Fibroblast of pulmonary artery (primary cell): ENCODE measurements around the gene MORN5.

ENCODE experiments used
- DNase-seq: peaks from one replicate; pipeline ENCODE4 v3.0.0-alpha.2; 2010; ENCODE audit warnings: low read depth
- H3K4me3 ChIP-seq: replicated peaks from 2 replicates; pipeline ENCODE4 v1.5.1; 2011; ENCODE audit warnings: low read depth, mild to moderate bottlenecking, control low read depth, low read length, moderate library complexity
- CTCF ChIP-seq: IDR thresholded peaks from 2 replicates; pipeline ENCODE4 v1.5.1; 2011; ENCODE audit warnings: mild to moderate bottlenecking, control low read depth, low read length, inconsistent platforms; ENCODE audit errors: missing control alignments

Gene MORN5

GRCh38 chr9:122125509-122126330, 34.0 kb upstream of the MORN5 start:
- TF ChIP-seq CTCF = no peak
- DNase-seq = peak; percentile 12
- H3K4me3 ChIP-seq = no peak overlapping the region

- peak; percentile 37 for DNase-seq
- H3K4me3 ChIP-seq = peak overlapping the region; percentile 42
- TF ChIP-seq CTCF = no peak
Measured at GRCh38 chr9:122126331-122127261, 33.1 kb upstream of the MORN5 start.

GRCh38 chr9:122127396-122127798, 32.3 kb upstream of the MORN5 start:
- no peak overlapping the region for H3K4me3 ChIP-seq
- no peak for TF ChIP-seq CTCF
- DNase-seq = no peak

GRCh38 chr9:122128007-122128968, 31.4 kb upstream of the MORN5 start:
- no peak overlapping the region for H3K4me3 ChIP-seq
- no peak for DNase-seq
- TF ChIP-seq CTCF = no peak

- TF ChIP-seq CTCF = no peak
- no peak overlapping the region for H3K4me3 ChIP-seq
- no peak for DNase-seq
Measured at GRCh38 chr9:122128969-122129343, 30.8 kb upstream of the MORN5 start.

GRCh38 chr9:122129969-122130368, 29.7 kb upstream of the MORN5 start:
- no peak for DNase-seq
- no peak overlapping the region for H3K4me3 ChIP-seq
- TF ChIP-seq CTCF = no peak
